ENCODE measurements around the gene THSD7B.
A peak's percentile ranks its signal among the peaks of the same experiment; 100 is the strongest.
"Not testable (repeated sequence)": the region's sequence is repeated elsewhere in the genome, so short reads cannot be mapped to it uniquely, and the experiment has no call there.

The THSD7B gene

GRCh38 chr2:136929531-136929930 is 164.2 kb downstream of the THSD7B start:
- peak; percentile 3 for DNase-seq (ENCODE audit: low spot score)

DNA sequence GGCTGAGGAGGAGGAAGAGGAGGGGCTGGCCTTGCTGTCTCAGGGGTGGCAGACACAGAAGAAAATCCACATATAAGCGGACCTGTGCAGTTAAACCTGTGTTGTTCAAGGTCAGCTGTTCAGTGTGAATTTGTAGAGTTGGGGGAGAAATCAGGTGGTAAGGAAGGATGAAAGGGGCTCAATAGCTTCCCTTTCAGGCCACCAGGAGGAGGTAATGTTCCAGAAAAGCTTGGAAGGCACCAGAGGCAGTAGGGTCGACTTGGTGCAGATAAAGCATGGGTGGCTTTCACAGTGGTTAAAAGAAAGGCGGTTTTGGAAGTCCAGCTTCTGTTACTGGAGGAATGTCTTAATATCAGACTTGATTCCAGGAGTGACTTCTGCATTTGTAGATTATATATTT is 167.4 kb downstream of the THSD7B start:
- DNase-seq (ENCODE audit: low spot score): peak; percentile 40

GRCh38 chr2:136935119-136935518 is 169.8 kb downstream of the THSD7B start:
- no peak for DNase-seq (ENCODE audit: low spot score)

- no peak for DNase-seq (ENCODE audit: low spot score)
Measured at GRCh38 chr2:136956050-136956449, 190.7 kb downstream of the THSD7B start.

GRCh38 chr2:136957044-136957443 is 191.7 kb downstream of the THSD7B start:
- DNase-seq (ENCODE audit: low spot score): no peak

DNA sequence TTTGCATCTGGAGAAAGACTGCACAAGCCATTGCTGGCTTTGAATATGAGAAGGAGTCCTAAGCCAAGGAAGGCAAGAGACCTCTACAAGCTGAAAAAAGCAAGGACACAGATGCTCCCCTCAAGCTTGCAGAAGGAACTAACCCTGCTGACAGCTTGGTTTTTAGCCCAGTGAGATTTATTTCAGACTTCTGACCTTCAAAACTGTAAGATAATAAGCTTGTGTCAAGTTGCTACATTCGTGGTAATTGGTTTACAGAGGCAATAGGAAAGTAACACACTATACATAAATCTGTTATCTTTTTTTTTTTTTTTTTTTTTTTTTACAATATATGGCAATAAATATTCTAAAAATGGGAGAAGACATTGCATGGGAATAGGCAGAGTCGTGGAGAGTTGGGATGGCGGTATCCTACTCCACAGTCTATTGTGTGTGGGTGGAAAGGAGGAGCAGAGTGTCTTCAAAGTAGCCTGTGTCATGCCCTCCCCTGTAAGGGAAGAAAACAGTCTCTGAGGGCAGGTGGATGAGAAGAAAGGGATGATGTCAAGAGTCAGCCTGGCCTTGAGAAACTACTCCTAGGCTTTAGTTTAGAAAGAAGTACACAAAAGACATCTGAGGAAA is 196.9 kb downstream of the THSD7B start:
- DNase-seq (ENCODE audit: low spot score): no peak

DNA sequence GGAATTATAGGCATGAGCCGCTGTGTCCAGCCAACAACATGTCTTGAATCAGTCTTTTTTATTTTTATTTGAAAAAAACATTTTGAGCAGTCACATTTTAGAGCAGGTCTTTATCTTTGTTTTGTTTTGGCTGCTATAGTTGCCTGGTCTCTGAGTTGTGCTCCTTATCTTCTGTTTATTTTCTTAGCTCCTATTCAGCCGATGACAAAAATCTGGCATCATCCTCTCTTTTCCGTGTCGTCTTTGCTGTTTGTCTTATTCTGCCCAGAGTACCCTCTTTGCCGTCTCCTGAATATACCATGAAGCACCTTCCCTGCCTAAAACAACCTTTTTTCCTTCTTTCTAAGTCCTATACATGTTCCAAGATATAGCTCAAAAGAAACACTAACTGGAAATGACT is 201.1 kb downstream of the THSD7B start:
- DNase-seq (ENCODE audit: low spot score): no peak

- no peak for DNase-seq (ENCODE audit: low spot score)
Measured at GRCh38 chr2:136980303-136980702, 215.0 kb downstream of the THSD7B start.

DNA sequence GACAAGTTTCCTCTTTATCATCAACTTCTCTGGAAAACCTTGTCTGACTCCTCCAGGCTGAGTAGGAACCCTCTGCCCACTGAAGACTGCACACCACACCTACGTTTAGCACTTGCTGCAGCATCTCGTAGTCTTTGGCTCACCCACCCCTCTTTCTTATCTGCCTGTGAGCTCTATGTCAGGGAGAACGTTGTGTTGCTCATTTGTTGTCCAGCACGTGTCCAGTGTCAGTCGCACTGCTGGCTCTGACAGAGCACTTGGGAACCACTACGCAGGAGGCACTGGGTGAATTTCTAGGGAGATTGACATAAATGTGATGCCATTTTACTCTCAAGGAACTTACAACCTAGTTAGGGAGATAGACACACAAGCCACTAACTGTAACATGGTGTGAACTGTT is 216.3 kb downstream of the THSD7B start:
- not testable (repeated sequence) for DNase-seq (ENCODE audit: low spot score)

- no peak for DNase-seq (ENCODE audit: low spot score)
Measured at GRCh38 chr2:136985044-136985443, 219.7 kb downstream of the THSD7B start.

GRCh38 chr2:136986605-136987221 is 221.4 kb downstream of the THSD7B start:
- no peak for DNase-seq (ENCODE audit: low spot score)

- DNase-seq (ENCODE audit: low spot score): no peak
Measured at GRCh38 chr2:136990316-136990715, 225.0 kb downstream of the THSD7B start.

- DNase-seq (ENCODE audit: low spot score): no peak
Measured at GRCh38 chr2:136994793-136995192, 229.4 kb downstream of the THSD7B start.

DNA sequence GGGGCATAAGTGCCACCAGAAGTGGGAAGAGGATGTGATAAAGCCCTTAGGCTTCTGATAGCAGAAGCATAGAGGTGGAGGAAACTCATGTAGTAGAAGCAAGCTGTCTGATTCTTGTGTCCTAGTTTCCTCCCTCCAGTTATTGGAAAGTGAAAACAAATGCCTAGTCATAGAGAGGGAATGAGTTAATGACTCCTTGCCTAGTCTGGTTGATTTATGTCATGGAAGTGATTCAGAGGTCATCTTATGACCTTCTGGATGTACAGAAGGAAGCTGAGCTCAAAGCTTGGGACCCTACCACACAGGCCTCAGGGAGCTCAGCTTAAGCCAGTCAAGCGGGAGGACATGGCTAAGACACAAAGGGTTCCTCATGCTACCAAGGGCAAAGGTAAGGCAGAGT is 232.2 kb downstream of the THSD7B start:
- peak; percentile 72 for DNase-seq (ENCODE audit: low spot score)

GRCh38 chr2:137000811-137001210 is 235.5 kb downstream of the THSD7B start:
- DNase-seq (ENCODE audit: low spot score): no peak

GRCh38 chr2:137002896-137003295 is 237.6 kb downstream of the THSD7B start:
- DNase-seq (ENCODE audit: low spot score): peak; percentile 77

- no peak for DNase-seq (ENCODE audit: low spot score)
Measured at GRCh38 chr2:137005210-137005609, 239.9 kb downstream of the THSD7B start.

DNA sequence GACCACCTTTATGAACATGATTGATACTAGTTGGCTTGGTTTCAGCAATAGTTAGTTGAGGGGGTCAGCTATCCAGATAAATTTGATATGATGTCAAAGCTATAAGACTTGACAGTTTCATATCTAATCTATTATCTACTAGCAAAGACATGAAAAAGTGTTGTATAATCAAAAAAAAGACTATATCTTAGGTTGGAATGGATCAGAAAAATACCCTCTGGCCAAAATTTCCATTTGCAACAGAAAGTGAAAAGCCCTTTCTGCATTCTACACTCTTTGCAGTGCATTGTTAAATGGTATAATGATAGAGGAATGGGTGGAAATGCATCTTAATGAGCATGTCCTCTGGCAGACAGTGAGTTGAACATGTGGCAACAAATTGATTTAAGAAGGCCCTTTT is 242.6 kb downstream of the THSD7B start:
- no peak for DNase-seq (ENCODE audit: low spot score)

DNA sequence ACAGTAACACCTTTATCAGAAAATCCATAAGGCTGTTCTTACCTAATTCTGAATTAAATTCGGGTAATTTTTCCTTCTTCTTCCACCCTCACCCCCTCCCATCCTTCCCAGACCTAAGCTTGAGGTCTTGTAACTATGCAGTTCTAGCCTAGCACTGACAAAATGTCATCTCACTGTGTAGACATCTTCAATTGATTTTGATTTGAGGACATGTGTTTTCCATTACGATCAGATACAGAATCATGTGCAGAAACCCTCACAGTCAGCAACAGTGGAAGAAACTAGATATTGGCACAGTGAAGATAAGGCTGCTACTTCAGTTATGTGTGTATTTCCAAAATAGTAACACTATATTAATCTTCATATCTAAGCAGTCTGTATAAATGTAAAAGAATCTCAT is 244.6 kb downstream of the THSD7B start:
- DNase-seq (ENCODE audit: low spot score): no peak

- DNase-seq (ENCODE audit: low spot score): no peak
Measured at GRCh38 chr2:137020452-137021196, 255.3 kb downstream of the THSD7B start.

GRCh38 chr2:137021763-137022162 is 256.4 kb downstream of the THSD7B start:
- no peak for DNase-seq (ENCODE audit: low spot score)

- DNase-seq (ENCODE audit: low spot score): no peak
Measured at GRCh38 chr2:137023205-137023604, 257.9 kb downstream of the THSD7B start.

GRCh38 chr2:137031731-137032130 is 266.4 kb downstream of the THSD7B start:
- DNase-seq (ENCODE audit: low spot score): no peak

Data from kidney tubule cell (primary cell).